CD4-positive, alpha-beta T cell treated with Interleukin-15 for 4 hours (primary cell): ENCODE results near the gene TIMM13.
A peak's percentile ranks its signal among the peaks of the same experiment; 100 is the strongest.
"Not testable (repeated sequence)": the region's sequence is repeated elsewhere in the genome, so short reads cannot be mapped to it uniquely, and the experiment has no call there.

Source experiments
- DNase-seq: peaks from one replicate; pipeline ENCODE4 v3.0.0-alpha.2; 2020; ENCODE audit warnings: low spot score

TIMM13 gene

GRCh38 chr19:2429917-2430535 lies 2.6 kb upstream of the TIMM13 start:
- no peak for DNase-seq

DNA sequence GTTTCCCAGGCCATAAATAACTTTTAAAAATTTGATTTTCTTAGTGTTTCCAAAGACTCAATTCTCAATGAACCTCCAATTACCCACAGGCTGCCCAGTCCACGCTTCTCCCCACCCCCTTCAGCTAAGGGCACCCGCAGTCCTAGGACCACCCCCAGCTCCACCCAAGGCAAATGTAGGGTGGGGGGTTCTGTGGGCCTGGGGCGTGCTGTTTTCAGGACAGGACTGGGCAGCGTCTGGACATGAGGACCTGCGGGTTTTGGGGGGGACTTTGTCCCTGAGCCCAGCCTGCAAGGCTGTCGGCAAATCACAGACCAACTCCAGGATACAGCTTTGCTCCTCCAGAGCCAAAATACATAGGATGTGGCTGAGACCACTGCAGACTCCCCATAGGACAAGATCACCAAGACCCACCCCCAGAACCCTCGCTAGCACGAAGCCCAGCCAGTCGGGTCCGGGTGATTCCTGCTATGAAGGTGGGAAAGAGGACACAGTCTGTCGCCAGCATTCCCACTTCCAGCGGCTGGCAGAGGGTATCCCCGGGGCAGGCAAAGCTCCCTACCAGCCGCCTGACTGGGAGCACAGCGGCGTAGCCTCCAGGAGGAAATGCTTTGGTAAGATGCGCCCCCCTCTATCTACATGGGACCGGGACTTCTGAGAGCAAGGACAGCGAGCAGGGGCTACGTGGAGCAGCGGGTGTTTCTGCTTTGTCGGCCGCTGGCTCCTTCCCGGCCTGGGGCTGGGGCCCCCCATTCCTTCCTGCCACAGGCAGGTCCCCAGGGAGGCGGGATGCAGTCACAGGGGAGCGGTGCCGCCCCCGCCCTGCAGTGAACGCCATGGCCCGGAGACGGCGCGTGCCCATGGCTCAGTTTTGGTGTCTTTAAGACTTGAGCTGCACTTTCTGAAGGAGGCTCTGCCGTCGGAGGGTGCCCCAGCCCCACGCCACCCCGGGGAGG lies 1.6 kb upstream of the TIMM13 start:
- DNase-seq: no peak

DNA sequence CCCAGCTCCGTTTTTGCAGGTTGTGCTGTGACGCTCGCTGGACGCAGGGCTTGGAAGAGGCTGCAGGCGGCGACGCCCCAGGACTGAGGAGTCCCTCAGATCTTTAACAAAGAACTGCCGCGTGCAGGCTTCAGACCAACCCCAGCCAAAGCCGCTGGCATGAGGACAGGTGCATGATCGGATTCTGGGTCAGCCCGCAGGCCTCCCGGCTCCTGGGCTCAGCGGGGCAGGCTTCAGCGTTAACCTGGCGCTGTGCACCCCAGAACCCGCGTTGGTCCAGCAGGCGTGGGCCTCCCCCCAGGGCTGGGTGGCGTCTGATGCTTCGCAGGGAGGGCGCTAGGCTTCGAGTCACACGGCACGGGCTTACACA lies 920 bp upstream of the TIMM13 start:
- no peak for DNase-seq

DNA sequence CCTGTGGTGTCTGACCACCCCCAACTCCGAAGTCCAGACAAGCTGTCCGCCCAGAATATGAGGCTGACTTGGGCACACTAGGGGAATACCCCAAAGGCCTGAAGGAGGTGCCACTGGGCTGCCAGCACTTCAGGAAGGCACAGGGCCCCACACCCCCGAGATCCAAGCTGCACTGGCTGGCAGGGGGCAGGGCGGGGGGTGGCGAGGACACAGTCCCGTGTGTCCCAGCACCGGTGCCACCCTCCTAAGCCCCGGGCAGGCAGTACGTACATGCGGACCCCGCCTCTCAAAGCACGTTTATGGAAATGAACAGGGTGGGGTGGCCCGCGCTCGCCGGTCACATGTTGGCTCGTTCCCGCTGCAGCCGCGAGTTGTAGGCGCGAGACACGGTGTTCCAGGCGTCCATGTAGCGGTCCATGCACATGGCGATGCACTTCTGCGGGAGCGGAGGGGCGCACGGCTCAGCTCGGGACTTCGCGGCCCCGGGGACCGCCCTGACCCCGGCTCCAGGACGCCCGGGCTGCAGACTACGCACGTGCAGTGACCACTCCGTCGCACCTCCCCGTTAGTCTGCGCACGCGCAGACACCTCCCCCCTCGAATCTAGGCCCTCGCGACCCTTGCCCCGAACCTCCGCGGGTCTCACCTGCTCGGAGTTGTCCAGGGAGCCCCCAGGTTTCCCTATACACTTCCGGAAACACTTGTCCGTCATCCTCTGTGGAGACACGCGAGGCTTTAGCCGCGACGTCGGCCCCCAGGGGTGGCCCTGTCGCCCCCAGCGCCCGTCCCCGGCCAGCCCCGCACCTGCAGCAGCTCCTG lies 566 bp downstream of the TIMM13 start:
- DNase-seq: peak; percentile 29

- DNase-seq: no peak
Measured at GRCh38 chr19:2425622-2426581, 1.5 kb downstream of the TIMM13 start.

GRCh38 chr19:2424686-2425621 lies 2.4 kb downstream of the TIMM13 start:
- no peak for DNase-seq

- DNase-seq: no peak
Measured at GRCh38 chr19:2423915-2424685, 3.3 kb downstream of the TIMM13 start.

DNA sequence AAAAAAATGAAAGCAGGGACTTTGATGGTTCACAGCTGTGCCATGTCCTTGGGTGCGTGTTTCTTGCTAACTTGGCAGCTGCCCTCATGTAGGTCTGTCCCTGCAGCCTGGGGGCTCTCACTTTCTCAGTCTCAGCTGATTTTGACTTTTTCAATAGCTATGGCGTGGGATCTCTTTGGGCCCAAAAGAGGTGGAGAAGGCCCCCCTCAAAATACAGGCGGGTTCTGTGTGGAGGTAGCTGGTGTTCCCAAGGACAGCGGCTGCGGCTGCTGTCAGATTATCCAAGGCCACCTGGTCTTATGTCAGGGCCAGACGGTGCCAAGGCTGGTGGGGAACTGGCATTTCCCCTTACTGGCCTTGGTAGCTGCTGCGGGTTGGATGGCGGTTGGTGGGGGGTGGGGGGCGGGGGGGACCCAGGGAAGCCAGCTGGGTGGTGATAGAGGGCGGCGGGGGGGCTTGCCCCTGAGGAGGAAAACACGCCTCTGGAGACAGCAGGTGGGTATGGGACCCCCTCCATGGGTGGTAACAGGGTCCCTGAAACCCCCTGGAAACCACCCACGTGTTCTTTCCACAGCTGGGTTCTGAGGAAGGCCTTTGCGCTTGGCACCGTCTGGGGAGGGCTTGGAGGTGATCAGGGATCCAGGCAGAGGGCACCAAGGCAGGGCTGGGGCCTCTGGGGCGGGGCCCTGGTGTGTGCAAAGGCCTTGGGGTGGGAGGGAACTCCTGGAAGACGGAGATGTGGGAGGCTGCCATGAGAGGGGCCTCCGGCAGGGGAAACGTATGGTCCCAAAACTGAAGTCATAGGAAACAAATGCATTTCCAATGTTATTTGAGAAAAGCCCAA lies 4.1 kb downstream of the TIMM13 start:
- DNase-seq: no peak

DNA sequence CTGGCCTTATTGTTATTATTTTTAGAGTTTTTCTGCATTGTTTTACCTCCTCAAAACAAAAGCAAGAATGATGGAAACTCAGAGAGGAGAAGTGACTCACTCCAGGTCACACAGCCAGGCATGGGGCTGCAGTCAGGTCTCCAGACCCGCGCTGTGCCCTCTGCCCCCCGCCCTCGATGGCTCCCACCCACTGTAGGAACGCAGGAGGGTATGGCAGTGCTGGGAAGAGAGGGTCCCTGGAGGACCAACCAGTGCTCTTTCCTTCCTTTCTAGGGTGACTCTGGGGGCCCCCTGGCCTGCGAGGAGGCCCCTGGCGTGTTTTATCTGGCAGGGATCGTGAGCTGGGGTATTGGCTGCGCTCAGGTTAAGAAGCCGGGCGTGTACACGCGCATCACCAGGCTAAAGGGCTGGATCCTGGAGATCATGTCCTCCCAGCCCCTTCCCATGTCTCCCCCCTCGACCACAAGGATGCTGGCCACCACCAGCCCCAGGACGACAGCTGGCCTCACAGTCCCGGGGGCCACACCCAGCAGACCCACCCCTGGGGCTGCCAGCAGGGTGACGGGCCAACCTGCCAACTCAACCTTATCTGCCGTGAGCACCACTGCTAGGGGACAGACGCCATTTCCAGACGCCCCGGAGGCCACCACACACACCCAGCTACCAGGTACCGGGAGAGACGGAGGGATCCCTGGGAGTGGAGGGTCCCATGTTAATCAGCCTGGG lies 5.6 kb downstream of the TIMM13 start:
- DNase-seq: no peak

DNA sequence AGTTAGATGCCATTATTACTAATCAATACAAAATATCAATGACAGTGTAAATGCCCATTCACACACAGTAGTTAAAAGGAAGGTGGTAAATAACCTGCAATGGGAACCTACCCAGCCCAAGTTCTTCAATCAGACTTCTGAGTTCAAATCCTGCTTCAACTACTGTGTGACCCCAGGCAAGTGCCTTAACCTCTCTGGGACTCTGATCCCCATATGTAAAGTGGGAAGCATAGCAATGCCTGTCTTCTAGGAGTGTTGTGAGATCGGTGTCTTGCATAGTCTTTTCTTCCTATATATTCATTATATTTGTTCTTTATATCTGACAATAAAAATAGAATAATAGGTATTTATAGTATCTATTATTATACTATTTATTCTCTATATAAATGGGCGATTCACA lies 6.9 kb downstream of the TIMM13 start:
- DNase-seq: no peak

DNA sequence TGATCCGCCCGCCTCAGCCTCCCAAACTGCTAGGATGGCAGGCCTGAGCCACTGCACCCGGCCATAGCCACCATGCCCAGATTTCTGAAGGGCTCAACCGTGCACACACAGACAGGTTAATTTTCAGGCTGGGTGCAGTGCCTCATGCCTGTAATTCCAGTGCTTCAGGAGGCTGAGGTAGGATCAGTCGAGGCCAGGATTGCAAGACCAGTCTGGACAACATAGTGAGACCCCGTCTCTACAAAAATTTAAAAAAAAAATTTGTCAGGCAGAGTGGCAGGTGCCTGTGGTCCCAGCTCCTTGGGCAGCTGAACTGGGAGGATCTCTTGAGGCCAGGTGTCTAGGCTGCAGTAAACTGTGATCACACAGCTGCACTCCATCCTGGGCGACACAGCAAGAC lies 7.6 kb downstream of the TIMM13 start:
- no peak for DNase-seq

DNA sequence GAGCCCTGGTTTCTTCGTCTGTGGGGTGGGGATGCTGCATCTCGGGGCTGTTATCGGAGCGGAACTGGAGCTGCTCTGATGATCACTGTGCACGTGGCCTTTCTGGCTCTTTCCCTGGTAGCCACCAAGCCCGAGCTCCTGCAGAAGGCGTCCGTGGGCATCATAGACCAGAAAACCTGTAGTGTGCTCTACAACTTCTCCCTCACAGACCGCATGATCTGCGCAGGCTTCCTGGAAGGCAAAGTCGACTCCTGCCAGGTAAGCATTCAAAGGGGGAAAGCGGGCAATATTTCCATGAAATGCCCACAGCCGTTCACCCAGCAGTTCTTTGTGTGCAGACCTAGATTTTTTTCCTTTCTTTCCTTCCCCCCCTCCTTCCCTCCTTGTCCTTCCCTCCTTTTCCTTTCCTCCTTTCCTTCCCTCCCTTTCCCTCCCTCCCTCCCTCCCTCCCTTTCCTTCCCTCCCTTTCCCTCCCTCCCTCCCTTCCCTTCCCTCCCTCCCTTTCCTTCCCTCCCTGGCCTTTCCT lies 9.4 kb downstream of the TIMM13 start:
- no peak for DNase-seq

- not testable (repeated sequence) for DNase-seq
Measured at GRCh38 chr19:2417436-2417835, 9.9 kb downstream of the TIMM13 start.

GRCh38 chr19:2416321-2417097 lies 10.9 kb downstream of the TIMM13 start:
- no peak for DNase-seq

DNA sequence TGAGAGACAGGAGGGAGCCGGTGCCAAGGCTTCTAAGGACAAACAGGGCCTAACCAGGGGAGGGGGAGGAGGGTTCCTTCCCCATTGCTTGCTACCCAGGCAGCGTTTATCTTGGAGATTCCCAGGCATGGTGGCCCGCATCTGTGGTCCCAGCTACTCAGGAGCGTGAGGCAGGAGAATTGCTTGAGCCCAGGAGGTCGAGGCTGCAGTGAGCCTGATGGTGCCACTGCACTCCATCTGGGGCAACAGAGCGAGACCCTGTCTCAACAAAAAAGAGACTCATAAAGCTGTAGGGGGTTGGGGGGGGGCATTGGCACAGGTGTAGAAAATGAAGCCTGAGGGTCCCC lies 11.4 kb downstream of the TIMM13 start:
- no peak for DNase-seq

GRCh38 chr19:2415281-2415972 lies 12.0 kb downstream of the TIMM13 start:
- no peak for DNase-seq
